Astrocyte (in vitro differentiated cells and primary cell): ENCODE measurements around the gene USP47. TPM values are rescaled to one million over a fixed set of nuclear protein-coding genes. Genes with fewer than 3 reads are reported as not detected.

ENCODE experiments used
- DNase-seq: peaks from one replicate; pipeline ENCODE4 v3.0.0-alpha.2; 2010; ENCODE audit warnings: low read depth
- FAIRE-seq: peaks from 2 replicates; lab custom pipeline; 2011; peaks lifted over from hg19 to GRCh38; lab: Jason Lieb, UNC
- H2AFZ ChIP-seq: 2 replicates; pipeline ENCODE4 v1.6.0; 2012; ENCODE audit warnings: low read depth, low read length, inconsistent platforms
- H3K27ac ChIP-seq: 2 replicates; pipeline ENCODE4 v1.5.1; 2011; ENCODE audit warnings: low read depth, low read length, inconsistent platforms
- H3K27me3 ChIP-seq: 2 replicates; pipeline ENCODE4 v1.6.0; 2011; ENCODE audit warnings: low read length, inconsistent platforms; ENCODE audit not compliant: insufficient read depth
- H3K36me3 ChIP-seq: 2 replicates; pipeline ENCODE4 v1.5.1; 2011; ENCODE audit warnings: low read length, inconsistent platforms; ENCODE audit not compliant: insufficient read depth
- H3K4me1 ChIP-seq: 2 replicates; pipeline ENCODE4 v1.5.1; 2011; ENCODE audit warnings: low read length, inconsistent platforms; ENCODE audit not compliant: insufficient read depth
- H3K4me2 ChIP-seq: 2 replicates; pipeline ENCODE4 v1.6.0; 2012; ENCODE audit warnings: low read length, inconsistent platforms
- H3K4me3 ChIP-seq: 2 replicates; pipeline ENCODE4 v1.5.1; 2011; ENCODE audit warnings: low read depth, mild to moderate bottlenecking, low read length, inconsistent platforms; ENCODE audit not compliant: insufficient read depth
- H3K79me2 ChIP-seq: 2 replicates; pipeline ENCODE4 v1.6.0; 2012; ENCODE audit warnings: mild to moderate bottlenecking, low read length, inconsistent platforms; ENCODE audit not compliant: insufficient read depth
- H3K9ac ChIP-seq: 2 replicates; pipeline ENCODE4 v1.6.0; 2012; ENCODE audit warnings: mild to moderate bottlenecking, low read length, inconsistent platforms
- H3K9me3 ChIP-seq: 2 replicates; pipeline ENCODE4 v1.5.1; 2012; ENCODE audit warnings: low read depth, mild to moderate bottlenecking, low read length, inconsistent platforms; ENCODE audit not compliant: insufficient read depth
- H4K20me1 ChIP-seq: 2 replicates; pipeline ENCODE4 v1.6.0; 2012; ENCODE audit warnings: low read length, inconsistent platforms; ENCODE audit not compliant: insufficient read depth
- H3K27ac Mint-ChIP-seq: one replicate; pipeline ENCODE4 v1.8.0; 2021; ENCODE audit warnings: mild to moderate bottlenecking, mixed read lengths; ENCODE audit not compliant: unreplicated experiment
- H3K27me3 Mint-ChIP-seq: one replicate; pipeline ENCODE4 v1.8.0; 2021; ENCODE audit warnings: low read depth, mixed read lengths; ENCODE audit not compliant: unreplicated experiment
- H3K36me3 Mint-ChIP-seq: one replicate; pipeline ENCODE4 v1.8.0; 2021; ENCODE audit warnings: low read depth, mixed read lengths; ENCODE audit not compliant: unreplicated experiment
- H3K4me1 Mint-ChIP-seq: one replicate; pipeline ENCODE4 v1.8.0; 2021; ENCODE audit warnings: low read depth, mixed read lengths; ENCODE audit not compliant: unreplicated experiment
- H3K4me3 Mint-ChIP-seq: one replicate; pipeline ENCODE4 v1.8.0; 2021; ENCODE audit warnings: mild to moderate bottlenecking, moderate library complexity, mixed read lengths; ENCODE audit not compliant: unreplicated experiment
- H3K9me3 Mint-ChIP-seq: one replicate; pipeline ENCODE4 v1.8.0; 2021; ENCODE audit warnings: mild to moderate bottlenecking, mixed read lengths; ENCODE audit not compliant: unreplicated experiment
- EZH2 ChIP-seq: IDR thresholded peaks from 2 replicates; pipeline ENCODE4 v1.6.1; 2012; ENCODE audit warnings: mild to moderate bottlenecking, low read length, inconsistent platforms; ENCODE audit not compliant: insufficient read depth
- total RNA-seq: library from RNA; stranded (reverse); gene quantifications from 2 replicates; pipeline ENCODE4 v1.2.1, GENCODE V29; 2021
- TF ChIP-seq, protein P1 (sequence below): IDR thresholded peaks from 2 replicates; pipeline ENCODE4 v1.5.1; 2011; ENCODE audit warnings: low read depth, mild to moderate bottlenecking, inconsistent platforms, low read length, moderate library complexity; ENCODE audit not compliant: insufficient read depth

The USP47 gene
- total RNA-seq, 1 donor from 2014 or later: 49.5 TPM

GRCh38 chr11:11985954-11986949, 144.5 kb downstream of the USP47 start:
- H2AFZ ChIP-seq: no peak overlapping the region
- H3K79me2 ChIP-seq: peaks cover 12% of the 10 kb centered on the region
- peak overlapping the region; percentile 76 for H3K27ac ChIP-seq
- peaks cover 4% of the 10 kb centered on the region for H3K9me3 ChIP-seq
- no peak for TF ChIP-seq EZH2
- TF ChIP-seq, protein P1, sequence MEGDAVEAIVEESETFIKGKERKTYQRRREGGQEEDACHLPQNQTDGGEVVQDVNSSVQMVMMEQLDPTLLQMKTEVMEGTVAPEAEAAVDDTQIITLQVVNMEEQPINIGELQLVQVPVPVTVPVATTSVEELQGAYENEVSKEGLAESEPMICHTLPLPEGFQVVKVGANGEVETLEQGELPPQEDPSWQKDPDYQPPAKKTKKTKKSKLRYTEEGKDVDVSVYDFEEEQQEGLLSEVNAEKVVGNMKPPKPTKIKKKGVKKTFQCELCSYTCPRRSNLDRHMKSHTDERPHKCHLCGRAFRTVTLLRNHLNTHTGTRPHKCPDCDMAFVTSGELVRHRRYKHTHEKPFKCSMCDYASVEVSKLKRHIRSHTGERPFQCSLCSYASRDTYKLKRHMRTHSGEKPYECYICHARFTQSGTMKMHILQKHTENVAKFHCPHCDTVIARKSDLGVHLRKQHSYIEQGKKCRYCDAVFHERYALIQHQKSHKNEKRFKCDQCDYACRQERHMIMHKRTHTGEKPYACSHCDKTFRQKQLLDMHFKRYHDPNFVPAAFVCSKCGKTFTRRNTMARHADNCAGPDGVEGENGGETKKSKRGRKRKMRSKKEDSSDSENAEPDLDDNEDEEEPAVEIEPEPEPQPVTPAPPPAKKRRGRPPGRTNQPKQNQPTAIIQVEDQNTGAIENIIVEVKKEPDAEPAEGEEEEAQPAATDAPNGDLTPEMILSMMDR: no peak
- peak overlapping the region; percentile 93 for H3K27ac Mint-ChIP-seq
- H3K36me3 ChIP-seq: no peaks in the 10 kb centered on the region
- peaks cover 4% of the 10 kb centered on the region for H3K9me3 Mint-ChIP-seq
- H3K4me1 Mint-ChIP-seq: peaks cover 58% of the 10 kb centered on the region
- DNase-seq (no peak), FAIRE-seq (no peak)
- no peaks in the 10 kb centered on the region for H3K27me3 ChIP-seq
- peak overlapping the region; percentile 18 for H3K4me2 ChIP-seq
- no peak overlapping the region for H3K4me3 ChIP-seq
- H3K4me3 Mint-ChIP-seq: no peak overlapping the region
- peak overlapping the region; percentile 54 for H3K9ac ChIP-seq
- H3K27me3 Mint-ChIP-seq: no peaks in the 10 kb centered on the region
- H4K20me1 ChIP-seq: no peaks in the 10 kb centered on the region
- peaks cover 62% of the 10 kb centered on the region for H3K4me1 ChIP-seq
- peaks cover 39% of the 10 kb centered on the region for H3K36me3 Mint-ChIP-seq

DNA sequence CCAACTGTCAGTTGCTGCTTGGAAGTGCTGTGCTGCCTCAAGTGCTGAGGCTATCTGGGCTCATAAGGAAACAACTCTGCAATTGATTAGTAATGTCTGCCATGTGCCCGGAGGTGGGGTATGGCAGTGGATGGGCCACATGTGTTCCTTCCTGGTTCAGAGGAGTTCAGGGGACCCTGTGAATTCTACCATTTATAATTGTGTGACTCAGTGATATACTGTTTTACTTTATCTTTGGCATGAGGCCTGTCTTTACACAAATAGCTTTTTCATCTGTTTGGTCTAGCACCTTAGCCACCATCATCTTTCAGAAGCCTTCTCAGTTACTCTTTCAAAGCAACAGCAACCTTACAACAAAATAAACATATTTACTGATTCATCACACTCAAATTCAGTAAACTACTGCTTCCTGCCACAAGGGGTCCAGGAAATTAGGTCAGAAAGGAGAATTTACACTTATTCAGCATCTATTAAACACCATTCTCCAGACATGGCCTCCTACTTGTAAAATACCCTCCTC, 145.8 kb downstream of the USP47 start:
- peak overlapping the region; percentile 74 for H3K9ac ChIP-seq
- H3K27ac ChIP-seq: peak overlapping the region; percentile 94
- peak overlapping the region; percentile 23 for H3K4me3 Mint-ChIP-seq
- peak; percentile 85 for DNase-seq
- no peak overlapping the region for H2AFZ ChIP-seq
- no peaks in the 10 kb centered on the region for H3K27me3 ChIP-seq
- H3K4me3 ChIP-seq: no peak overlapping the region
- FAIRE-seq: no peak
- H3K9me3 Mint-ChIP-seq: no peaks in the 10 kb centered on the region
- TF ChIP-seq EZH2: no peak
- TF ChIP-seq, protein P1: peak; percentile 68
- no peaks in the 10 kb centered on the region for H3K36me3 ChIP-seq
- peak overlapping the region; percentile 71 for H3K4me2 ChIP-seq
- H3K4me1 ChIP-seq: peaks cover 72% of the 10 kb centered on the region
- H3K79me2 ChIP-seq: peaks cover 18% of the 10 kb centered on the region
- H3K36me3 Mint-ChIP-seq: peaks cover 31% of the 10 kb centered on the region
- H3K4me1 Mint-ChIP-seq: peaks cover 71% of the 10 kb centered on the region
- no peaks in the 10 kb centered on the region for H3K27me3 Mint-ChIP-seq
- H4K20me1 ChIP-seq: no peaks in the 10 kb centered on the region
- H3K9me3 ChIP-seq: no peaks in the 10 kb centered on the region
- peak overlapping the region; percentile 94 for H3K27ac Mint-ChIP-seq
